GM10847 (cell line): Measurements from ENCODE around the gene TTF1.

Experiments
- POLR2A ChIP-seq: IDR thresholded peaks from 2 replicates; pipeline ENCODE4 v1.6.1; 2011; ENCODE audit not compliant: insufficient read length; ENCODE audit errors: extremely low read depth

Gene TTF1

GRCh38 chr9:132351404-132352045 is 55.1 kb downstream of the TTF1 start:
- no peak for TF ChIP-seq POLR2A

- no peak for TF ChIP-seq POLR2A
Measured at GRCh38 chr9:132350861-132351315, 55.8 kb downstream of the TTF1 start.

- no peak for TF ChIP-seq POLR2A
Measured at GRCh38 chr9:132348676-132349075, 58.0 kb downstream of the TTF1 start.

- TF ChIP-seq POLR2A, result no peak
Measured at GRCh38 chr9:132346177-132346576, 60.5 kb downstream of the TTF1 start.

- TF ChIP-seq POLR2A, result no peak
Measured at GRCh38 chr9:132341177-132341840, 65.3 kb downstream of the TTF1 start.

- no peak for TF ChIP-seq POLR2A
Measured at GRCh38 chr9:132334364-132334763, 72.3 kb downstream of the TTF1 start.

- TF ChIP-seq POLR2A, result no peak
Measured at GRCh38 chr9:132333556-132333955, 73.1 kb downstream of the TTF1 start.

GRCh38 chr9:132328580-132328979 is 78.1 kb downstream of the TTF1 start:
- TF ChIP-seq POLR2A, result no peak

- TF ChIP-seq POLR2A, result no peak
Measured at GRCh38 chr9:132327537-132327936, 79.1 kb downstream of the TTF1 start.
